ENCODE results near the gene ZNF701.

DNA sequence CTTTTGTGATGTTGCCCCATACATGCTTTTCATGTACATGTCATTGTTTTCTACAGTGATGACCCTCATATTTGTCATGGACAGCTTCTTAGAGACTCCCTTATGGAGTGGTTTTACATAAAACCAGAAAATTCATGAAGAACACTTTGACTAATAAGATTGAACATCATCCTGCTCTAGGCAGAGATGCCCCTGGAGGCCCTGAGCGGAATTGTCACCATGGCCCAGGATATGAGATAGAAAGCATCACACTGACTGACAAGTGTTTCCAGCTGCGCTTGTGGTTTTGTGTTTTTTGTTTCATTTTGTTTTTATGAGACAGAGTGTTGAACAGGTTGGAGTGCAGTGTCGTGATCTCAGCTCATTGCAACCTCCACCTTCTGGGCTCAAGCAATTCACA lies 22.2 kb downstream of the ZNF701 start:
- TF ChIP-seq POLR2AphosphoS5 (IDR thresholded peaks at IDR 0.05) = no peak
- TF ChIP-seq, protein P1, sequence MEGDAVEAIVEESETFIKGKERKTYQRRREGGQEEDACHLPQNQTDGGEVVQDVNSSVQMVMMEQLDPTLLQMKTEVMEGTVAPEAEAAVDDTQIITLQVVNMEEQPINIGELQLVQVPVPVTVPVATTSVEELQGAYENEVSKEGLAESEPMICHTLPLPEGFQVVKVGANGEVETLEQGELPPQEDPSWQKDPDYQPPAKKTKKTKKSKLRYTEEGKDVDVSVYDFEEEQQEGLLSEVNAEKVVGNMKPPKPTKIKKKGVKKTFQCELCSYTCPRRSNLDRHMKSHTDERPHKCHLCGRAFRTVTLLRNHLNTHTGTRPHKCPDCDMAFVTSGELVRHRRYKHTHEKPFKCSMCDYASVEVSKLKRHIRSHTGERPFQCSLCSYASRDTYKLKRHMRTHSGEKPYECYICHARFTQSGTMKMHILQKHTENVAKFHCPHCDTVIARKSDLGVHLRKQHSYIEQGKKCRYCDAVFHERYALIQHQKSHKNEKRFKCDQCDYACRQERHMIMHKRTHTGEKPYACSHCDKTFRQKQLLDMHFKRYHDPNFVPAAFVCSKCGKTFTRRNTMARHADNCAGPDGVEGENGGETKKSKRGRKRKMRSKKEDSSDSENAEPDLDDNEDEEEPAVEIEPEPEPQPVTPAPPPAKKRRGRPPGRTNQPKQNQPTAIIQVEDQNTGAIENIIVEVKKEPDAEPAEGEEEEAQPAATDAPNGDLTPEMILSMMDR (IDR thresholded peaks at IDR 0.05) = no peak

Data from breast epithelium (tissue), 3 donors.